Neural cell (in vitro differentiated cells): ENCODE measurements around the gene PCGF5. TPM values are rescaled to one million over a fixed set of nuclear protein-coding genes. Genes with fewer than 3 reads are reported as not detected.
A peak's percentile ranks its signal among the peaks of the same experiment; 100 is the strongest.

Experiments
- H2AFZ ChIP-seq: fragments of 200-600, 300-800 bp; sonication (generic), shearing (Covaris generic); 2 replicates; pipeline ENCODE4 v1.6.0; 2014; ENCODE audit warnings: low read depth, mild to moderate bottlenecking, antibody characterized with exemption, low read length, moderate library complexity
- H3F3A ChIP-seq: fragments of 200-600 bp; shearing (Covaris generic); 2 replicates; pipeline ENCODE4 v1.6.1; 2016; ENCODE audit warnings: mild to moderate bottlenecking, moderate library complexity, mixed read lengths, antibody characterized with exemption, low read length; ENCODE audit not compliant: insufficient read depth, poor library complexity, severe bottlenecking
- H3K27ac ChIP-seq: fragments of 200-600, 300-800 bp; sonication (generic), shearing (Covaris generic); 2 replicates; pipeline ENCODE4 v1.5.1; 2014; ENCODE audit warnings: mild to moderate bottlenecking, low read length, moderate library complexity
- H3K27me3 ChIP-seq: fragments of 300-800, 200-600 bp; sonication (generic), shearing (Covaris generic); 2 replicates; pipeline ENCODE4 v1.6.0; 2014; ENCODE audit warnings: mild to moderate bottlenecking, low read depth, low read length, moderate library complexity; ENCODE audit not compliant: insufficient read depth
- H3K36me3 ChIP-seq: fragments of 300-800, 200-600 bp; sonication (generic), shearing (Covaris generic); 2 replicates; pipeline ENCODE4 v1.5.1; 2014; ENCODE audit warnings: mild to moderate bottlenecking, antibody characterized with exemption, low read length, moderate library complexity; ENCODE audit not compliant: insufficient read depth
- H3K4me2 ChIP-seq: fragments of 300-800, 200-600 bp; sonication (generic), shearing (Covaris generic); 2 replicates; pipeline ENCODE4 v1.6.0; 2014; ENCODE audit warnings: mild to moderate bottlenecking, low read length
- H3K4me3 ChIP-seq: fragments of 300-800, 200-600 bp; sonication (generic), shearing (Covaris generic); 2 replicates; pipeline ENCODE4 v1.5.1; 2014; ENCODE audit warnings: mild to moderate bottlenecking, low read length, moderate library complexity
- H3K79me2 ChIP-seq: fragments of 200-600 bp; shearing (Covaris generic); replicated peaks from 2 replicates; pipeline ENCODE4 v1.6.0; 2014; ENCODE audit warnings: mild to moderate bottlenecking, low read length, moderate library complexity; ENCODE audit not compliant: insufficient read depth
- H3K9ac ChIP-seq: fragments of 300-800, 200-600 bp; sonication (generic), shearing (Covaris generic); 2 replicates; pipeline ENCODE4 v1.6.1; 2016; ENCODE audit warnings: mild to moderate bottlenecking, low read length, mixed read lengths
- H3K9me2 ChIP-seq: fragments of 200-600 bp; shearing (Covaris generic); 2 replicates; pipeline ENCODE4 v1.6.1; 2016; ENCODE audit warnings: mild to moderate bottlenecking, low read length, mixed read lengths; ENCODE audit not compliant: insufficient read depth
- H3K9me3 ChIP-seq: fragments of 200-600, 300-800 bp; sonication (generic), shearing (Covaris generic); 2 replicates; pipeline ENCODE4 v1.6.1; 2016; ENCODE audit warnings: mild to moderate bottlenecking, mixed run types, low read length, moderate library complexity, mixed read lengths
- H4K20me1 ChIP-seq: fragments of 200-600 bp; shearing (Covaris generic); 2 replicates; pipeline ENCODE4 v1.6.1; 2016; ENCODE audit warnings: mild to moderate bottlenecking, mixed run types; ENCODE audit not compliant: insufficient read depth
- CTCF ChIP-seq: fragments of 450-650 bp; IDR thresholded peaks from 2 replicates; pipeline ENCODE4 v1.5.1; 2014; ENCODE audit warnings: antibody characterized with exemption, mild to moderate bottlenecking, moderate library complexity; ENCODE audit not compliant: poor library complexity, severe bottlenecking
- EP300 ChIP-seq: fragments of 450-650 bp; conservative IDR thresholded peaks from 2 replicates; pipeline ENCODE4 v1.6.1; 2014; ENCODE audit warnings: antibody characterized with exemption, mild to moderate bottlenecking, moderate library complexity; ENCODE audit not compliant: poor library complexity, severe bottlenecking
- EZH2 ChIP-seq: fragments of 200-600, 300-800 bp; shearing (Covaris generic), sonication (generic); IDR thresholded peaks from 2 replicates; pipeline ENCODE4 v1.6.1; 2014; ENCODE audit warnings: antibody characterized with exemption, low read length, borderline replicate concordance, mild to moderate bottlenecking; ENCODE audit not compliant: insufficient read depth, poor library complexity, severe bottlenecking
- MXI1 ChIP-seq: fragments of 450-650 bp; conservative IDR thresholded peaks from 2 replicates; pipeline ENCODE4 v1.6.1; 2014; ENCODE audit warnings: antibody characterized with exemption, mild to moderate bottlenecking; ENCODE audit not compliant: poor library complexity, severe bottlenecking
- POLR2AphosphoS5 ChIP-seq: IDR thresholded peaks from 2 replicates; pipeline ENCODE4 v1.6.1; 2012
- RAD21 ChIP-seq: fragments of 450-650 bp; conservative IDR thresholded peaks from 2 replicates; pipeline ENCODE4 v1.6.1; 2014; ENCODE audit warnings: antibody characterized with exemption, mild to moderate bottlenecking, moderate library complexity
- REST ChIP-seq: IDR thresholded peaks from 2 replicates; pipeline ENCODE4 v1.6.1; 2012; ENCODE audit warnings: borderline replicate concordance
- SMC3 ChIP-seq: fragments of 450-650 bp; conservative IDR thresholded peaks from 2 replicates; pipeline ENCODE4 v1.6.1; 2014; ENCODE audit warnings: antibody characterized with exemption, mild to moderate bottlenecking, moderate library complexity; ENCODE audit not compliant: poor library complexity
- TAF1 ChIP-seq: IDR thresholded peaks from 2 replicates; pipeline ENCODE4 v1.6.1; 2012; ENCODE audit warnings: low read depth
- polyA plus RNA-seq: library from polyadenylated mRNA; depleted of rRNA; stranded (reverse); fragments of >200 nt; gene quantifications from 2 replicates; pipeline ENCODE4 v1.2.3, GENCODE V29; 2014

PCGF5 gene
- polyA plus RNA-seq, 1 donor from 2014 or later = 5.6 TPM

GRCh38 chr10:91215384-91215783 is 5.1 kb upstream of the PCGF5 start:
- Histone ChIP-seq H3K9me2 (no peaks in the 10 kb centered on the region), H3K9ac (no peak overlapping the region), H3K4me3 (no peak overlapping the region), H3K79me2 (no peaks in the 10 kb centered on the region), H3K36me3 (no peaks in the 10 kb centered on the region), H3K9me3 (no peaks in the 10 kb centered on the region), H3K27me3 (peaks cover 4% of the 10 kb centered on the region), H4K20me1 (no peaks in the 10 kb centered on the region), H3F3A (no peaks in the 10 kb centered on the region), H3K27ac (no peak overlapping the region), H3K4me2 (no peak overlapping the region), H2AFZ (no peak overlapping the region)
- TF ChIP-seq SMC3 (no peak), REST (no peak), EP300 (no peak), TAF1 (no peak)

- H3K4me2 ChIP-seq = no peak overlapping the region
- H3K9me2 ChIP-seq = no peaks in the 10 kb centered on the region
- H3K9ac ChIP-seq = no peak overlapping the region
- H3K4me3 ChIP-seq = peak overlapping the region; percentile 81
- peaks cover 25% of the 10 kb centered on the region for H3K27me3 ChIP-seq
- H4K20me1 ChIP-seq = no peaks in the 10 kb centered on the region
- H3F3A ChIP-seq = no peaks in the 10 kb centered on the region
- TF ChIP-seq EZH2 (no peak), RAD21 (no peak), EP300 (no peak), SMC3 (no peak), MXI1 (no peak), TAF1 (no peak)
- H2AFZ ChIP-seq = no peak overlapping the region
- H3K36me3 ChIP-seq = no peaks in the 10 kb centered on the region
- H3K9me3 ChIP-seq = no peaks in the 10 kb centered on the region
- no peak overlapping the region for H3K27ac ChIP-seq
- H3K79me2 ChIP-seq = no peaks in the 10 kb centered on the region
Observed at GRCh38 chr10:91219371-91220193, 881 bp upstream of the PCGF5 start.

GRCh38 chr10:91220954-91221675 is 652 bp downstream of the PCGF5 start:
- Histone ChIP-seq H3K36me3 (no peaks in the 10 kb centered on the region), H3F3A (no peaks in the 10 kb centered on the region), H3K4me2 (peak overlapping the region; percentile 77), H3K9me3 (no peaks in the 10 kb centered on the region), H3K9me2 (no peaks in the 10 kb centered on the region), H3K4me3 (peak overlapping the region; percentile 81), H3K9ac (peak overlapping the region; percentile 64), H3K27ac (no peak overlapping the region), H2AFZ (no peak overlapping the region), H4K20me1 (no peaks in the 10 kb centered on the region), H3K27me3 (peaks cover 25% of the 10 kb centered on the region), H3K79me2 (no peaks in the 10 kb centered on the region)
- TF ChIP-seq CTCF = peak; percentile 14
- TF ChIP-seq REST = no peak
- no peak for TF ChIP-seq POLR2AphosphoS5
- TF ChIP-seq SMC3 = no peak
- no peak for TF ChIP-seq RAD21
